ENCODE results near the gene DAPP1.
"Not testable (repeated sequence)": the region's sequence is repeated elsewhere in the genome, so short reads cannot be mapped to it uniquely, and the experiment has no call there.

The DAPP1 gene

GRCh38 chr4:99824070-99824599, 7.5 kb downstream of the DAPP1 start:
- DNase-seq (ENCODE audit: low spot score), result no peak

DNA sequence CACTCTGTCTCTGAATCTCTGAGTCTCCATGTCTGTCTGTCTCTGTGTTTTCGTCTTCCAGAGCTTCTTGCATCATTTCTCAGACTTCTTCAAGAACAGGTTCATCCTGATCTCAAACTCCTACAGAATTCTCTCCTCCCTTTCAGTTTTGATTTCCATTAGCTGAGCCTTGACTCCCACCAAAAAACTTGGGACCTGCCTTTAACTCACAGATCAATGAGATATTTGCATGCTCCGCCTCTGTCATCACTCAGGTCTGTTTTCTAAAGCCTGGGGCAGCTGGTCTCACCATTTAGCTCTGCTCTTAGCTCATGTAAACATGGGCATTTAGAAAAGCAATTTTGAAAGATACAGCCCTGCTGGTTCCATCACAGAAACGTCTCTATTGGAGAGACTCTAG, 8.6 kb downstream of the DAPP1 start:
- no peak for DNase-seq (ENCODE audit: low spot score)

DNA sequence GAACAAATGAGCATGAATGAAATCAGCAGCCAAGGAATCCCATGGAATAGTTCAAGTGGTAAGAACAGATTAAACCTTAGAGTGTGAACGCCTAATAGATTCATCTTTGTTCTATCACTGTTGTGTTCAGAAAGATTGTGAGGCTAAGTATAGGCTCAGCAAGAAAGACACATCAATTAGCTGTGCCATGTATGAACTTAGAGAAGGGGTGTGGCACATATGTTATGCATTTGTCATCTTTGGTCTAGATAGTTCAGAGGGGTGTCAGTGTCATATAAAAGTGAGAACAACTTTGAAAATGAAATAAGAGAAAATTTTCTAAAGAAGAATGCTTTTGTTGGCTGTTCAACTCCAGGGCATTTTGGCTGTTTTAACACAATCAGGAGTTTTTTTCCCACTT, 9.4 kb downstream of the DAPP1 start:
- DNase-seq (ENCODE audit: low spot score), result no peak

GRCh38 chr4:99827454-99827853, 10.8 kb downstream of the DAPP1 start:
- no peak for DNase-seq (ENCODE audit: low spot score)

DNA sequence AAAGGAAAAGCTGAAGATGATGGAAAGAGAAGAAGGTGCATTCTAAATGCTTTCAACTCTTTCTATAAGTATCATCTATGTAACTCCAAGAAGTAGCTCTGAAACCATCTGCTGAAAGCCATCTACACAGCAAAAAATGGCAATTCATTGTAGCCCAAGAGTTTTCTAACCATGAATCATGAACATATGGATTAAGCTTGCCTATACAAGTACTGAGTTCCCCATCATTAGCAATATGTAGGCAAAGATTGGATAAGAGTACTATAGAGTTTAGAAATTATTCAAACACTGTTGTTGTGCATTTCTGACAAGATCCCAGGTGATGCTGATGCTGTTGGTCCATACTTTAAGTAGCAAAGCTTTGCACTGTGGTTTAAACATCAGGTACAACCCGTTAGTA, 11.2 kb downstream of the DAPP1 start:
- no peak for DNase-seq (ENCODE audit: low spot score)

DNA sequence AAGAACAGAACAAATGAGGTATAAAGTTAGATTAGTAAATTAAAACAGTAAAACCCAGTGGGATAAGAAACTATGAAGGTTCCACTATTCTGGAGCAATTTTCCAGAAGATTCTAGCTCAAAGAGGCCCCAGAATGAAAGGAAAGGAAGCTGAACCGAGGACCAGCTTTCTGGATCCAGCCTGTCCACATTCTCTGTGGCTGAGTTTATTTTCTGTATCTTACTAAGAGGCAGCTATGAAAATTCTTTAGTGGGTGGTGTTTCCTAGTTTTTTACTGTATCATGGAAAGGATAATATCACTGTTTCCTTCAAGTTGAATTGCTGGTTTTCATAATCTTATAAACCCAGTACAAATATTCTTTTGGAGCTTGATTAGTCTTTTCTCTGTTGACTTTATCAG, 11.8 kb downstream of the DAPP1 start:
- DNase-seq (ENCODE audit: low spot score), result no peak

GRCh38 chr4:99830051-99830450, 13.4 kb downstream of the DAPP1 start:
- DNase-seq (ENCODE audit: low spot score), result not testable (repeated sequence)

DNA sequence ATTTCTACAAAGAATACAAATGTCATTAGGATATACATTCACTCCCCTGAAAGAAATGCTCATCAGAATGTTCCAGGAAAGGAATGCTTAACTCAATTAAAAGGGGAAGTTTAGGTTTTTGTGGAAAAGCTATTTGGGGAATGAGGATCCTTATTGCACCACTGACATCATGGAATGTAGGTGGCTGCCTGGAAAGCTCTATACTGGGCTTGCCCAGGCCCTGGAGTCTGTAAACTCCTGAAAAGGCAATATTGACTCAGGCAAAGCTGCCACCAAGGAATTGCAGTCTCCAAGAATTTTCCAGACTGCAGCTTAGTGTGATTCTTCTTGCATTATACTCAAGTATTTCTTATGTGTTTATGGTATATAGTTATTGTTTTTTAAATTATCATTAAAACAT, 15.7 kb downstream of the DAPP1 start:
- DNase-seq (ENCODE audit: low spot score), result no peak

GRCh38 chr4:99832758-99833157, 16.1 kb downstream of the DAPP1 start:
- no peak for DNase-seq (ENCODE audit: low spot score)

DNA sequence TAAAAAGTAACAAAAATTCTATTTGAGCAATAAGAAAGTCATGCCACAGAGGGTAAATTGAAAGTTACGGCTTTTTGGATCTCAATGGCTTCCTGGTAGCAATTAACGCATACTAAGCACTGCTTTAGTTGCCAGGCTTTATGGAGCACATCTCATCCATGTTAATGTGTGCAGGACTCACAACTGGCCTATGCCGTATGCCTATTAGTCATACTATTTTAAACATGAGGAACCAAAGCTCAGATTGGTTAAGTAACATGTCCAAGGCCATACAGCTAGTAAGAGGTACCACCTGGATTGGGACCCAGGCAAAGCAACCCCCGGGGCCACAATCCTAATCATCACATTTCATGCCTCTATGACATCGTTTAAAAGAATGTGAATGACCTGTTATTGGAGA, 17.1 kb downstream of the DAPP1 start:
- DNase-seq (ENCODE audit: low spot score), result no peak

DNA sequence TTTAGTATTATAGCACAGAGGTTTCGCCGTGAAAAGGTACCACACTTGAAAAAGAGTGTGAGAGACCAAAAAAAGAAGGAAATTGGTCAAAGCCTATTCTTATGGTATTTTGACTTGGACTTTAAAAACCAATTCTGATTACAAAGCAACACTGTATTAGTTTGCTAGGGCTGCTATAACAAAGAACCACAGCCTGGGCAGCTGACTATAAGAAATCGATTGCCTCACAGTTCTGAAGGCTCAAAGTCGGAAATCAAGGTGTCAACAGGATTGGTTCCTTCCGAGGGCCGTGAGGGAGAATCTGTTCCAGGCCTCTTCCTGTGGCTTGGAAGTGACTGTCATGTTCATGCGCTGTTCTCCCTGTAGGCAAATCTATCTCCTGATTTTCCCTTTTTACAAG, 17.9 kb downstream of the DAPP1 start:
- no peak for DNase-seq (ENCODE audit: low spot score)

DNA sequence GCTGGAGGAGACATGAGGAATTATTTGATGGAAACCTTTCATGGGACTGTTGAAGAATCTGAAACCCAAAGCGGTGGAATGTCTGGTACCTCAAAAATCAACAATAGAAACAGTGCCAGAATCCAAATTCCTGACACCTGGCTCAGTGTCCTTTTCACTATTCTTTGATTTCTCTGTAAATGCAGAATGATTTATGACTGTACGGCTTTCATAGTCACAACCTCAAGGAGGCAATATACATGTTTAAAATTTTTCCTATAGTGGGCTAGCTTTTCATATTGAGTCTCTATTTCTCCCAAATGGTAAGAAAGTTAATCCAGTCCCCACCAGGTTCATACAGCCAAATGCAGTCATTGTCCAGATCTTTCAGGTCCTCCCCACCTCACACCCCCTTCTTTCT, 19.3 kb downstream of the DAPP1 start:
- no peak for DNase-seq (ENCODE audit: low spot score)

GRCh38 chr4:99838927-99839326, 22.3 kb downstream of the DAPP1 start:
- DNase-seq (ENCODE audit: low spot score), result no peak

DNA sequence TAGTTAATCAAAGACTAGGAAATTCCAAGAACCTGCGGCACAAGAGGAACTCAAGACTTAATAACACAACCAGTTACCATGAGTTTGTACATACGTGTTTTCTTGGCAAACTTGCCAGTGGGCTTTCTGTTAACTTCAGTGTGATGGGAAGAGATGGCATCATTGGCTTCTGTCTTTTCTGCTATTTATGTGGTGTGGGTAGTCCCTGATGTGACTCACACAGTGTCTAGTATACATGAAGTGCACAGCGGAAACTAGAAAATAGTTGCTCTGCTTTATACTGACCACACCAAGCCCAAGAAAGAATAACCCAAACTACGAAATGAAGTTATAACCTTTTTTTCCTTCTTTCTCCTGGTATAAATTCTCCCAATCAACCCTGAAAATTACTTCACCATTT, 24.5 kb downstream of the DAPP1 start:
- DNase-seq (ENCODE audit: low spot score), result no peak

DNA sequence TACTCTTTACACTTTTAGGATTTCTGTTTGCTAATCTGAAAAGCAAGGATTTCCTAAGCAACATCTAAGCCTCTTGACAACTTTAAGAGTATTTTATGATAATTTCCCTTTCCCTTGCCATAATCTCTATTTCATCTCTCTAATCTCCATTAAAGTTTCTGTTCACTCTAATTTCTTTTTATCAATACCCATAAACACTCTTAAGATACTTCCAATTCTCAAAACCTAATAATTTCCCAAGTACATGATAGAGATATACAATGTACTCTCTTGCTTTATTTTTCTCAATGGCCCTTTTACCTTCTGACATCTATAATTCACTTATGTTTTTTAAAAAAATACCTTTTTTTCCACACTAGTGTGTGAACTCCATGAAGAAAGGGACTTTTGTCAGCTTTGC, 26.8 kb downstream of the DAPP1 start:
- DNase-seq (ENCODE audit: low spot score), result no peak

GRCh38 chr4:99844048-99844447, 27.4 kb downstream of the DAPP1 start:
- no peak for DNase-seq (ENCODE audit: low spot score)

GRCh38 chr4:99845179-99845578, 28.6 kb downstream of the DAPP1 start:
- DNase-seq (ENCODE audit: low spot score), result no peak

DNA sequence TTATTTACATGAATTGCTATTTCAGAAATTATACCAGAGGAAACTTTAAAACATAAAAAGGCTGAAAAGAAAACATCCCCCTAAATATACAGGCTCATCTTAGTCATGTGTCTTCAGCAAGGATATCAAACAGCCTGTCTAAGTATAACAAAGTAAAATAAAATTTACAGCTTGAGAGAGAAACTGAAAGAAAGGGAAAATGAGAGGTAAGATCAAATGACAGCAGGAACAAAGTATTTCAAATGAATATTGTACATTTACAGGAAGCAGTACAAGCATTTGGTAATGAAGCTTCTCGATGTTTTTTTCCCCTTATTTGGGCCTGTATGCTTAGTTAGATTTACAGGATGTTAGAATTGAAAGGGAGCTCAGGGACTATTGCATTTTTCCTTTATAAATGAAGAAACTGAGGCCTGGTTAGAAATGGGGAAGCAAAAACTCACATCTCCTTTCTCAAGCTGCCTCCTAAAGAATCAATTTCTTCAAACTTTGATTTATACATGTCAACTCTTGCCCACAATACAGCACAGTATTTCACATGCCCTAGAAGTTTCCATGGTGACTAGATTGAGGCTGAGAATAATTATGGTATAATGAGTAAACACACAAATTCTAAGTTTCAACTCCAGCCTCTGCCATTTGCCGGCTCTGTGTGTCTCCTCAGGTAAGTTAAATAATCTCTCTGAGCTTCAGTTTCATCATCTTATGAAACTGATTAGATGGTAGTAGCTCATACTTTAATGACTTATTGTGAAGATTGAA, 29.3 kb downstream of the DAPP1 start:
- no peak for DNase-seq (ENCODE audit: low spot score)

DNA sequence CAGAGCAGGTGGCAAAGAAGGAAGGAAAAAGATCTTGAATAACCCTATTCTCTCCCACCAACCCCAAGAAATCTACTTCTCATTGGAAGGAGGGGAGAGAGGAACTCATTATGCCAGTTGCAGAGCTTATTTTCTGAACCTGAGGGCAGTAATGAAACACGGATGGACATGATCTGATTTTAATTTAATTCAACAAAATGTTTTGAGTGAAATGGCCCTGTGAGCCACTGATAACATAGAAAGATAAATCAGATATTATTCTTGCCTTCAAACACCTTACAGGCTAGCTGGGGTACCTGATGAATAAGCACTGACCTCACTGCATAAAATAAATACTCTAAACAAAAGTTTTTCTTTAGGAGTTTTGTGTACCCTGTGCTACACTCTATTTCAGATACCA, 30.3 kb downstream of the DAPP1 start:
- no peak for DNase-seq (ENCODE audit: low spot score)

- no peak for DNase-seq (ENCODE audit: low spot score)
Measured at GRCh38 chr4:99847362-99847976, 30.8 kb downstream of the DAPP1 start.

DNA sequence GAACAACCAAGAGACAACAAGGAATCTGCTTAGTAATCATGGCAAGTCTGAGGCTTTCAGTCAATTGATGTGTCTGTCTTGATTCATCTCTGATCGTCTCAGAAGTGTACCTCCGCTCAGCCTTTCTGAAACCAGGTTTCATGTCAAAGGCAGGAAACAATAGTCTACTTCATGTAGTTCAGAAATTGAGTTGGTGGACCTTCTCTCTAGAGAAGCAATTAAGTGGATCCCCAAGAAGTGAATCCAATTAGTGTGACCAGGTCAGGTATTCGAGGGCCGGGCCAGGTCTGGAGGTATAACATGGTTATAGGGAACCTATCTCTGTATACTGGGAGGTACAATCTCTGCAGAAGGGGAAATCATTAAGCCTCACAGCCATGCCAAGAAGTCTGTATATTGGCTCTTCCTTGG, 32.0 kb downstream of the DAPP1 start:
- no peak for DNase-seq (ENCODE audit: low spot score)

DNA sequence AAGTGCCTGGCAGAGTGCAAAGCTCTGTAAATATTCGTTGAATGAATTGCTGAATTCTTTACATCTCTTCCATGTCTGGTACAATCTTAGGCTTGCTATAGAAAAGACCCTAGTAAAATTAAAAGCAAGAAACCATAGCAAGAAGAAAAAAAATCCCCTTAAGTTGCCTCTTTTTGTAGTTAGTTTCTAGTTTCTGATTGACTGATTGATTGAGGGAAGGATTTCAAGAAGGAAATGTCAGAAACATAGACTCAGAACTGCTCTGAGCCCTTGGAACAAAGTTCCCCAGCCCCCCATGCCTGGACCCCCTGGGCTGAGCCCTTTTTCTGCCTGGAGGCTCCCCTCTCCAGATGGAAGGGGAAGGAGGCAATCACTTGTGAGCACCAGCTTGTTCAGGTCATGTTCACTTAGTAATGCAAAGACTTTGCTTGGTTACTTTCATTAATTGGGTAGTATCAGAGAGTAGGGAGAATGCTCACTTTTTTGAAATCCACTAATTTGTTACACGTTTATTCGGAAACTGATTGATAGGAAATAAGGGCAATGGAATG, 35.6 kb downstream of the DAPP1 start:
- no peak for DNase-seq (ENCODE audit: low spot score)

- DNase-seq (ENCODE audit: low spot score), result no peak
Measured at GRCh38 chr4:99853190-99853589, 36.6 kb downstream of the DAPP1 start.

DNA sequence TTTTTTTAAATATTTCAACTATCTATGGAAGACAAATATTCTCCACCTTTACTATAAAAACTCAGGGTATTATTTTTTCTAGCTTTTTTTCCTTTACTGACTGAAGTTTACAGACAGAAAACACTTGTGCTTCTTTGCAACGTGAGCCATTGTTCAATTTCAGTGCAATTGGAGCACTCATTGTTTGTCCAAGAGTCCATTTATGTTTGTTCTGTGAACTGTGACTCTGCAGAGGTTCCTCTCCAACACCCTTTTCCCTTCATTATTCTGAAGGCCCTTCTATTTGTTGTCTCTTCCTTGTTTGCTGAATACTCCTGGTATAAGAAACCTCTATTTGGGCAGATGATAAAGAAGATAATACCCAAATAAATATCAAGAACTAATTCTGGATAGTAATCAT, 37.4 kb downstream of the DAPP1 start:
- no peak for DNase-seq (ENCODE audit: low spot score)

Data from HuH-7 (cell line).